Stimulated activated CD8-positive, alpha-beta memory T cell treated with anti-CD3 and anti-CD28 coated beads, Interleukin-4, amount 100 ng/mL, for 48 hours (primary cell): Measurements from ENCODE around the gene NADK.
"Not testable (repeated sequence)": the region's sequence is repeated elsewhere in the genome, so short reads cannot be mapped to it uniquely, and the experiment has no call there.

Source experiments
- DNase-seq: peaks from one replicate; pipeline ENCODE4 v3.0.0-alpha.2; 2020

The NADK gene

GRCh38 chr1:1763657-1764621, 14.3 kb downstream of the NADK start:
- no peak for DNase-seq

- DNase-seq = no peak
These were observed 16.5 kb downstream of the NADK start for GRCh38 chr1:1761504-1762376.

- DNase-seq = no peak
These were observed 17.6 kb downstream of the NADK start for GRCh38 chr1:1760715-1761114.

- DNase-seq = no peak
These were observed 18.0 kb downstream of the NADK start for GRCh38 chr1:1760345-1760650.

GRCh38 chr1:1759456-1760344, 18.6 kb downstream of the NADK start:
- no peak for DNase-seq

- DNase-seq = no peak
These were observed 19.4 kb downstream of the NADK start for GRCh38 chr1:1758692-1759455.

- DNase-seq = no peak
These were observed 20.1 kb downstream of the NADK start for GRCh38 chr1:1758059-1758621.

GRCh38 chr1:1757422-1758058, 20.7 kb downstream of the NADK start:
- no peak for DNase-seq

GRCh38 chr1:1756661-1757421, 21.4 kb downstream of the NADK start:
- DNase-seq = no peak

GRCh38 chr1:1755852-1756251, 22.4 kb downstream of the NADK start:
- DNase-seq = no peak

- DNase-seq = no peak
These were observed 22.8 kb downstream of the NADK start for GRCh38 chr1:1755426-1755825.

GRCh38 chr1:1754051-1754815, 24.0 kb downstream of the NADK start:
- DNase-seq = no peak

GRCh38 chr1:1753607-1754005, 24.7 kb downstream of the NADK start:
- DNase-seq = no peak

- no peak for DNase-seq
These were observed 25.3 kb downstream of the NADK start for GRCh38 chr1:1752636-1753606.

- DNase-seq = no peak
These were observed 26.1 kb downstream of the NADK start for GRCh38 chr1:1752190-1752589.

GRCh38 chr1:1749941-1750340, 28.3 kb downstream of the NADK start:
- not testable (repeated sequence) for DNase-seq

- DNase-seq = no peak
These were observed 29.5 kb downstream of the NADK start for GRCh38 chr1:1748686-1749321.

- not testable (repeated sequence) for DNase-seq
These were observed 31.7 kb downstream of the NADK start for GRCh38 chr1:1746566-1746909.
